Posterior vena cava (tissue), 2 donors: ENCODE results near the gene RPS19. TPM values are rescaled to one million over a fixed set of nuclear protein-coding genes. Genes with fewer than 3 reads are reported as not detected.

Source experiments
- microRNA-seq, 2 donors: library from miRNA; unstranded; fragments of <30 nt; microRNA quantifications; one replicate each; pipeline ENCODE4 v1.2.0, GENCODE V29; 2020 to 2021; ENCODE audit warnings: borderline microRNAs expressed in 2 of 2
- total RNA-seq, 2 donors: library from RNA; stranded (reverse); fragmentation: NEBNext Ultra II Directional; extraction: Animal tissue kit (Norgen Biotek cat#: 25700); gene quantifications; one replicate each; pipeline ENCODE4 v1.2.1, GENCODE V29; 2021
- donor health status: DM: yes; HTN: yes; CAD: no.
- donor health status: DM: yes; HTN: yes; CAD: no.

RPS19 gene
- total RNA-seq, 2 donors from 2014 or later = 982 to 1,008 TPM

Small RNA genes within 50 kb of the gene (microRNA-seq; reads per million reads assigned to microRNA genes)
- 0 to 0.26 reads per million in 2 donors for gene MIR6797

Other genes with a start within 250 kb of the RPS19 start
- gene CEACAM4, start 233.2 kb upstream of the RPS19 start, total RNA-seq = 1 to 10 TPM; 1.4 to 2.9 TPM
- gene CEACAM7, start 172.0 kb upstream of the RPS19 start, total RNA-seq = not detected
- not detected for gene CEACAM5, start 151.6 kb upstream of the RPS19 start, total RNA-seq
- under 1 TPM in 1 of 2 donors, not detected in 1; 0.10 TPM for gene CEACAM6, start 104.7 kb upstream of the RPS19 start, total RNA-seq
- gene CEACAM3, start 63.7 kb upstream of the RPS19 start, total RNA-seq = under 1 TPM; 0.71 to 0.93 TPM
- gene LYPD4, start 15.6 kb upstream of the RPS19 start, total RNA-seq = not detected
- gene DMRTC2, start 15.2 kb upstream of the RPS19 start, total RNA-seq = not detected
- under 1 TPM; 0.52 to 0.97 TPM for gene CD79A, start 17.0 kb downstream of the RPS19 start, total RNA-seq
- 10 to 100 TPM; 73.4 to 73.7 TPM for gene ARHGEF1, start 22.9 kb downstream of the RPS19 start, total RNA-seq
- gene ERFL, start 68.2 kb downstream of the RPS19 start, total RNA-seq = under 1 TPM in 1 of 2 donors, not detected in 1; 0.38 TPM
- gene RABAC1, start 99.1 kb downstream of the RPS19 start, total RNA-seq = 100 to 1,000 TPM; 186 to 191 TPM
- under 1 TPM in 1 of 2 donors, not detected in 1; 0.19 TPM for gene ATP1A3, start 134.0 kb downstream of the RPS19 start, total RNA-seq
- gene GRIK5, start 210.0 kb downstream of the RPS19 start, total RNA-seq = 10 to 100 TPM; 11.3 to 13.4 TPM
- gene ZNF574, start 215.9 kb downstream of the RPS19 start, total RNA-seq = 1 to 10 TPM; 7.6 to 9.1 TPM